HCEC 1CT (cell line): Measurements from ENCODE around the gene BAD.

ENCODE experiments used
- DNase-seq: peaks from one replicate; pipeline ENCODE4 v3.0.0-alpha.2; 2017

BAD gene

GRCh38 chr11:64275031-64275800, 9.2 kb downstream of the BAD start:
- no peak for DNase-seq

- DNase-seq: peak; percentile 100
Observed at GRCh38 chr11:64269540-64270220, 14.8 kb downstream of the BAD start.

- DNase-seq: peak; percentile 65
Observed at GRCh38 chr11:64268893-64269539, 15.4 kb downstream of the BAD start.

GRCh38 chr11:64268025-64268892, 16.2 kb downstream of the BAD start:
- DNase-seq: no peak

- no peak for DNase-seq
Observed at GRCh38 chr11:64267207-64267945, 17.1 kb downstream of the BAD start.

- no peak for DNase-seq
Observed at GRCh38 chr11:64266339-64266738, 18.1 kb downstream of the BAD start.

GRCh38 chr11:64265176-64266160, 19.0 kb downstream of the BAD start:
- no peak for DNase-seq

GRCh38 chr11:64264371-64264852, 20.1 kb downstream of the BAD start:
- DNase-seq: no peak

GRCh38 chr11:64263947-64264317, 20.5 kb downstream of the BAD start:
- DNase-seq: no peak

GRCh38 chr11:64263021-64263946, 21.2 kb downstream of the BAD start:
- DNase-seq: peak; percentile 28

- DNase-seq: no peak
Observed at GRCh38 chr11:64262271-64263002, 22.0 kb downstream of the BAD start.

- DNase-seq: no peak
Observed at GRCh38 chr11:64261556-64262080, 22.8 kb downstream of the BAD start.

GRCh38 chr11:64260147-64260708, 24.2 kb downstream of the BAD start:
- DNase-seq: no peak

- no peak for DNase-seq
Observed at GRCh38 chr11:64259533-64260067, 24.9 kb downstream of the BAD start.

GRCh38 chr11:64258946-64259532, 25.4 kb downstream of the BAD start:
- no peak for DNase-seq

- no peak for DNase-seq
Observed at GRCh38 chr11:64258356-64258755, 26.1 kb downstream of the BAD start.

GRCh38 chr11:64256300-64256699, 28.2 kb downstream of the BAD start:
- DNase-seq: no peak
